CD4-positive, alpha-beta T cell treated with Interleukin-6 at 100 ng/mL for 8 hours (primary cell): Measurements from ENCODE around the gene KCNMA1.

Experiments
- DNase-seq: peaks from one replicate; pipeline ENCODE4 v3.0.0-alpha.2; 2020; ENCODE audit warnings: mixed read lengths, low spot score

Gene KCNMA1

DNA sequence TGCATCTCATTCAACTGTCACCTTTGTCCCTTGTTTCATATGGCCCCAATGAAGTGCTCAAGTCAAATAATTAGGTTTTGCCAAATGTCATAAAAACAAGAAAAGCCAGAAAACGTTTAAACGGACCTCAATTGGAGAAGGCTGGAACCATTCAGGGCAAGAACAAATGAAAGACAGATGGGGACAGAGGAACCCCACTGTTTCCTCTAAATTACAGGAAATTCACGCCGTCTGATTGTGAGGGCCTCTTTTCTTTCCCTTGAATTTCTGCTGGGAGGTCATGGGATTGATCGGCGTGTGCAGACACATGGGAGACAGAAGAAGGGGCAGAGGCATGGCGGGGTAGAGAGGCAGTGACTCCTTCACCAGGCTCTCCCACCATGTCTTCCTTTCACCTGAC, 656.4 kb downstream of the KCNMA1 start:
- no peak for DNase-seq

GRCh38 chr10:76977901-76978300, 659.7 kb downstream of the KCNMA1 start:
- DNase-seq, result no peak

DNA sequence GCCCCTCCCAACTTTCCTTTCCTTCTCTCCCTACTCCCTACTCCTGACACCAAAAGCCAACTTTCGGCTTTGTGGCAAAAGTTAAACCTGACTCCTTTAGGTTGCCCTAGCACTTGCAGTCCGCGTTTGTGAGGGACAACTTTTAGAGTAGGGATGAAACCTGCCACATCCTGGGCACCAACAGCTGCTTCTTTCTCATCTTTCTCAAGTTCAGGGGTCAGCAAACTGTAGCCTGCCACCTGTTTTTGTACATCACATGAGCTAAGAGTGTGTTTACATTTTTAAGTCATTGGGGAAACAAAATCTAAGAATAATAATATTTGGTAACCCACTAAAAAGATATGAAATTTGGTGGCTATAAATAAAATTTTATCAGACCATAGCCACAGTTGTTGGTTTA, 660.6 kb downstream of the KCNMA1 start:
- no peak for DNase-seq

DNA sequence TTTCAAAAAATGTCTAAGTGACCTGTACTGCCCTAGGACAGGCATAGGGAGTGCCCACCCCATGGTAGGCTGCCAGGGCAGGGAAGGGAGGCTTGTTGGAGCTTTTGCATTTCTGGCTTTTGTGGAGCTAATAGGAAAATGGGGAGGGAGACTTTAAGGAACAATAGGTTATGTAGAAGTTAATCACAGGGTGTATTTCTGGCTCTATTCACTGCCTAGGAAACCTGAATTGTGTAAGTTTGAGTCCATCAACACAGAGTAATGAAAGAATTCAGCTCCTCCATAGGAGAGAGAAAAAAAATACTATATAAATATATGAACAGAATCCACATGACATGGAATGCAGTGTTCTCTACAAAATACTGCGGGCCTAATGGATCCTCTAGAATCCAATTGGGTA, 661.5 kb downstream of the KCNMA1 start:
- no peak for DNase-seq

DNA sequence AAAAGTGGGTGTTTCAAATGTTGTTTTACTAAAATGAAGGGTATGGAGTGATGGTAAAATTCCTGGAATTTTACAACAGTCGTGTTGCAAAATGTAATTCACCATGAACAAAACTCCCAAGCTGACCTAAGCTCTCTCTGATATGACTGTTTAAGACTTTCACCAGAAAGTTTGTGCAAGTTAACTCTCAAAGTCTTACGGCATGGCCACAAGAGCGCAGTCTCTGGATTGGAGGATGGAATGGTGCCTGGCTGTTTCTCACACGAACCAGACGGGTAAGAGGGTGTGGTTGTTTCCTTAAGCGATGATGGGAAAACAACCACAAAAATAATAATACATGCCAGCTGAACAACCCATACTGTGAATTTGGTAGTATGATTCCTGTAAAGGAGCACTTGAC, 662.5 kb downstream of the KCNMA1 start:
- no peak for DNase-seq

GRCh38 chr10:76974017-76974691, 663.5 kb downstream of the KCNMA1 start:
- no peak for DNase-seq

GRCh38 chr10:76973091-76974016, 664.3 kb downstream of the KCNMA1 start:
- DNase-seq, result no peak

DNA sequence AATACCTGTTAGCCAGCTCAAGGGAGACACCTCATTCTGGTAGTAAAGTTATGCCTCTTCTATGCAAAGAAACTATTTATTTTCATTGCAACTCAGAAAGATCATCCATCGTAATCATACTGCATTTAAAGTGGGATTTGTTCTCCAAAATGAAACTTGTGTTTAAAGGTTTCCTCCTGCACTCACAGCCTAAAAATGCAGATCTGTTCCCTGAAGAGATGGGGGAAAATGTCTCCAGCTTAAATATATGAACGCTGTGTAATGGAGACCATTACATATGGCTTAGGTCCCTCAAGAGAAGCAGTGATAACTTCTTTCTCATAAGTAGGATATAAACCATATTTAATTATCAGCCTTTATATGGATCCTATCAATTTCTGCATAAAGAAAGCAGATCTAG, 665.1 kb downstream of the KCNMA1 start:
- no peak for DNase-seq

DNA sequence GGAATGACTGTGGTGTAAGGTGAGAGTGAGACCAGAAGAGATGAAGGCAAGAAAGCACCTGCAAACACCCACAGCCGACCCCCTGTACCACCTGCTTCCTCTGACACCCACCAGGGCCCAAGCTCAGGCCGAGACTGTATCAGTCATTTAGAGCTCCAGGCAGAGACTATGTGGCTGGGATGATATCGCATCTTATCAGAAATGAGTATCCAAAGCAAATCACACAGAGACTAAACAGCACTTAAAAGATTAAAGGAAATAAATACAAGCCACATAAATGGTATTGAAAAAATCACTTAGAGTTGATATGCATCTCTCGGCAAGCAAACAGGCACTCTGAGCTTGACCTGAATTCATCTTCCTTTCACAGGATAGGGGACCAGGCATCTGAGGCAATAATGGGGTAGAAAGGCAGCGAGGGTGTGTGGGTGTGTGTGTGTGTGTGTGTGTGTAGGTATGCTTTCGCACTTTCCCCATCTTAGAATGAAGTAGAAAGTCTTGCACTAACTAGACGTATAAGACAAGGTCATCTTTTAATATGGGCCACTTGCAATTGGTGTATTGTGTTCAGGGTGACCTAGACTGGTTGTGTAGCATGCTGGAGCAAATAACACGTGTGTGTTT, 665.9 kb downstream of the KCNMA1 start:
- DNase-seq, result no peak

GRCh38 chr10:76970711-76971519, 666.7 kb downstream of the KCNMA1 start:
- no peak for DNase-seq

- no peak for DNase-seq
These were observed 668.2 kb downstream of the KCNMA1 start for GRCh38 chr10:76969366-76969948.

- DNase-seq, result no peak
These were observed 669.1 kb downstream of the KCNMA1 start for GRCh38 chr10:76968483-76968882.

GRCh38 chr10:76962851-76963250, 674.8 kb downstream of the KCNMA1 start:
- no peak for DNase-seq

DNA sequence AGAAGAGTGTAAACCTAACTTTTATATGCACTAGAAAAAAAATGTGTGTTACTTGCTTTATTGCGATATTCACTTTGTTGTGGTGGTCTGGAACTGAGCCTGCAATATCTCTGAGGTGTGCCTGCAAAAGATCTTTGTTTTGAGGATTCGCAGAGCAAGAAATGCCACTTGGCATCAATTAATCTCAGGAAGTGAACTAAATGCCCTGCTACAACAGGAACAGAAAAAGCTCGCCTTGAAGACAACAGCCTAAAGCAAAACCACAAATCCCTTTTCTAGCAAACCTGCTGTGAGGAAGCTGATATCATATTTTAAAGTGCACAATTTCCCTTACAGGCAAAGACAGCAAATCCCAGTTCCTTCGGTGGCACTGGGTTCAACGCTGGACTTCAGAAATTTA, 675.8 kb downstream of the KCNMA1 start:
- no peak for DNase-seq

DNA sequence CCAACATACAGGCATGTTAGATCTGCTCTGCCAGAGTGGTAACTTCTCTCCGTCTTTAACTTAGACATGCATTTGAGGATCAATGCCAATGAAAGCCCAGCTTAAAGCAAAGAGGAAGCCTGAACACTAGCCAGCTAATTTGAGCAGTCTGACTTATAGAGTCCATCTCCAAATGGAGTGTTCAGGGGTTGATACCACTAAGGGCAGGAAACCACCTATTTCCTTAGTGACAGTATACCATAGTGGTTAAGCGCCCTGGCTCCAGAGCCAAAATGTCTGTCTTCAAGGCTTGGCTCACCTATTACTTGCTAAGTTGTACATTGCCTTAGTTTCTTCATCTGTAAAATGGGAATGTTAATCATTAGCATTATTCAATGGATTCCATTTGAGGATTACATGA, 678.5 kb downstream of the KCNMA1 start:
- DNase-seq, result no peak

DNA sequence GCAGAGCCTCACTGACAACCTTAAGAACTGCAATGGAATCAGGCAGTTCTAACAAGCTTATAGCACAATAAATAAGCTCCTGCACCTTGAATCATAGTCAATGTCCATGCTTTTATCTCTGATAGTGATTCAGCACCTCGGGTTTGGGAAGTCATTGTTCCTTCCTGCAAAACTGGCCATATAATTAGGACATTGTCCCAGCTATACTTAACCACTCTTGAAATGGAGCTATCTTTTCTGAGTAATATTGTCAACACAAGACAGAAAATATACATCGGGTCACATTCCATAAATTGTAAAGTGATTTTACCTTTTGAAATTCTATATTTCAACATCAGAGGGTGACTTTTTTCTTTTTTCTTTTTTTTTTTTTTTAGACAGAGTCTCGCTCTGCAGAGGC, 682.8 kb downstream of the KCNMA1 start:
- no peak for DNase-seq

DNA sequence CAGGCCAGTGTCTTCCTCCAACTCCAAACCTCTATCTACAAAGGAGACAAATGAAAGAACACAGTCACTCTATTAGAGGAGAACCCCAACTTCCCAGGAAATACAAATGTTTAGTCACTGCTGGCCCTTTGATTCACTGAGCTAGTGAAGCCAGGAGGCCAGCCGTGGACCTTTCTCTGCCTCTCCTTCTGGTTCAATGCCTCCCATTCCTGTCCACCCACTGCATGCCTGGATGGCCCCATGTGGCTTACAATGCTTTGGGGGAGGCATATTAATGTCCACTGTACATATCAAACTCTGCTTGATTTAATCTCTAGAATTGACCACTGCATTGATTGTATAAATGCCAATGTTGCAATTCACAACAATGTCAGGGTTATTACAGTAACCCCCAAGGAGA, 687.3 kb downstream of the KCNMA1 start:
- DNase-seq, result no peak

- no peak for DNase-seq
These were observed 691.3 kb downstream of the KCNMA1 start for GRCh38 chr10:76946270-76946669.

GRCh38 chr10:76945166-76945565, 692.4 kb downstream of the KCNMA1 start:
- no peak for DNase-seq

DNA sequence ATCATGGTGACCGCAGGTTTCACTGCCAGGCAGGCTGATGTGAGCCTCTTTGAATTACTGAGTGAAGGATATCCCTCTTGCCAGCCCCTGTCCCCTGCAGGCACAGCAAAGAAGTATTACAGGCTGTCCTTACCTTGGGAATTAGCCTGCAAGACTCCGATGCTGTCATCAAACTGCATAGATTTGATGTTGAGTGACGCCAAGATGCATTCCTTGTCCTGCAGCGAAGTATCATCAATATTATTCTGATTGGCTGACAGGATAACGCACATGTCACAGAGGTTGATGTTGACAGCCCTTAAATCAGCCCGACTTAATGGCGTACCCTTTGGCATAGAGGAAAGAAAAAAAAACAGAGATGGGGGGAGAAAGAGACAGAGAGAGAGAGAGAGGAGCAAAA, 693.0 kb downstream of the KCNMA1 start:
- DNase-seq, result no peak

DNA sequence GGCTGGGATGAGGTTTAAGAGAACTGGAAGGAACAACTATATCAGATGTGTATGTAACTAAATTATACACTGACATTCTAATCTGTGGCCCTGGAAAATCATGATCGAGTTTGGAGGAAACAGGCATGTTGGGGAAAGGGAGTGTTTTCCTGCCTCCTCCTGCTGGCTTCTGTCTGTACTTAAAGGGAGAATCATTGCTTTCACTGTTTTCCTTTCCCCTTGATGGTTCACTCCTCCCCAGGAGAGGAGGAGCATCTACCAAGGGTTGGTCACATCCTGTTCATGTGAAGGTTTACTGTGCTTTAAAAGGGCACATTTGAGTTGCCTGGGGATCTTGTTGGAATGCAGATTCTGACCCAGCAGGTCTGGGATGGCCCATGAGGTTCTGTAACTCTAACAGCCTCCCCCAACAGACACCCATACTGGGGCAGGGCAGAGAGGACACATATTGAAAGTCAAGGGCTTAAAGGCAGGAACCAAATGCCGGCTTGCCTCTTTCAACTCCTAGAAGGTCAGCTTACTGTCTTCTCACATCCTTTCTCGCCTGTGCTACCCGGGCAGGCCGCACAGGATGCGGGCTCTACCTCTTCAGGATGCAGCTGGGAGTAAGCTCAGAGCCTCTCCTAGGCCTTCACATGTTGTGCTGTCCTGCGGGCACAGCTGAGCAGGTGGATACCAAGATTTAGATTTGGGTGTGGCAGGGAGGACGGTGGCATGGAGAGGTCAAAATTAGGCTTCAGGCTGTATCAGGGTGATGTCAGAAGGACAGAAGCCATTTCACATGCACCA, 694.8 kb downstream of the KCNMA1 start:
- no peak for DNase-seq
